Activated B cell treated with CpG ODN at 0.5 μM for 24 hours (primary cell): ENCODE results near the gene COA1. TPM values are rescaled to one million over a fixed set of nuclear protein-coding genes. Genes with fewer than 3 reads are reported as not detected.
"Not testable (repeated sequence)": the region's sequence is repeated elsewhere in the genome, so short reads cannot be mapped to it uniquely, and the experiment has no call there.

Experiments
- ATAC-seq: fragments of 200-7000 bp; cut with Tn5 transposase; one replicate; pipeline ENCODE4 v1.10.0; 2021; ENCODE audit warnings: low read depth, mild to moderate bottlenecking, moderate library complexity
- CTCF ChIA-PET: fragments of 350-600 bp; sonication (Branson Sonifier 250); formaldehyde crosslinking; loops from one replicate; lab custom pipeline; 2021; ENCODE audit warnings: antibody characterized with exemption; lab: Charles Lee
- POLR2A ChIA-PET: fragments of 350-600 bp; sonication (Branson Sonifier 250); formaldehyde crosslinking; loops from one replicate; lab custom pipeline; 2021; ENCODE audit warnings: antibody characterized with exemption; lab: Charles Lee
- DNase-seq: peaks from one replicate; pipeline ENCODE4 v3.0.0; 2022
- H3K27ac Mint-ChIP-seq: one replicate; pipeline ENCODE4 v1.8.0; 2020; ENCODE audit warnings: mixed read lengths
- H3K27me3 Mint-ChIP-seq: one replicate; pipeline ENCODE4 v1.8.0; 2021; ENCODE audit warnings: mixed read lengths
- H3K36me3 Mint-ChIP-seq: one replicate; pipeline ENCODE4 v1.8.0; 2021; ENCODE audit warnings: low read depth, mixed read lengths
- H3K4me1 Mint-ChIP-seq: one replicate; pipeline ENCODE4 v1.8.0; 2021; ENCODE audit warnings: mixed read lengths
- H3K4me3 Mint-ChIP-seq: one replicate; pipeline ENCODE4 v1.8.0; 2020; ENCODE audit warnings: mild to moderate bottlenecking, mixed read lengths
- H3K9me3 Mint-ChIP-seq: one replicate; pipeline ENCODE4 v1.8.0; 2020; ENCODE audit warnings: mixed read lengths
- intact Hi-C: fragments of 100-400 bp; cut with micrococcal nuclease; formaldehyde crosslinking; loops from one replicate; pipeline ENCODE4 v1.15.1; 2024
- total RNA-seq: library from RNA; stranded (reverse); gene quantifications from 2 replicates; pipeline ENCODE4 v1.2.3, GENCODE V29; 2022
- TF ChIP-seq, protein P1 (sequence below): fragments of 200-600 bp; IDR thresholded peaks from one replicate; pipeline ENCODE4 v1.8.0; 2022; ENCODE audit warnings: antibody characterized with exemption, mild to moderate bottlenecking

Gene COA1
- total RNA-seq, 1 donor from 2014 or later, result 56.9 TPM

DNA sequence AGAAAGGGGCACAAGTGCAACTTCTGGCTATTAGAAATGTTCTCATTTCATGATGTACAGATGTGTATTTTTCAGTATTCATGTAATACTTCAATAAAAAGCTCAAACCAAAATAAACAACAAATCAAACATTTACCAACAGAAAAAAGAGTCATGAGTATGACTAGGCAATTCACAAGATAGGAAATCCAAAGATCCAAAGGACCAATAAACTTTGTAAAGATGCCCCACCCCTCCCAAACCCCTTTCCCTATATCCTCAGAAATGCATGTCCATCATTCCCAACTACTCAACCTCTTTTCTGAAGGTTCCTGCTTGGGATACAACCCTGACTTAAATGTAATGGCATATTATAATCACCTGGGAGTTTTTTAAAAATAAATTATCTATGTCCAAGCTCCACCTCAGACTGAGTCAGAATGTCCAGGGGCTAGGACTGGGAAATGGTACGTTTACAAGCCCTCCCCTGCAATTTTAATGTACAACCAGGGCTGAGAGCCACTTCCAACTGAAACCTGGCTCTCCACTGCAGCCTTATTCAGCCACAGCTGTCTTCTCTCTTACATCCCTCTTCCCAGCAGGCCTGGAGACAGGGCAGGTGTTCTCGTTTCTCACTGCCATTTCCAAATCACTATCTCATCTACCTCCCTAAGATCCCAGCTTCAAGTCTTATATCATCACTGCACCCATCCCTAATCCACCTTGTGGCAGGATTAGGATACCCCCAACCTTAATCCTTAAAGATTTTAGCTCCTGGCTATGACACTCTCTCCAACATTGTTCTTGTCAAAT lies 36.5 kb downstream of the COA1 start:
- no peak for DNase-seq
- no peak overlapping the region for H3K4me3 Mint-ChIP-seq
- H3K27me3 Mint-ChIP-seq, result no peaks in the 10 kb centered on the region
- TF ChIP-seq, protein P1, sequence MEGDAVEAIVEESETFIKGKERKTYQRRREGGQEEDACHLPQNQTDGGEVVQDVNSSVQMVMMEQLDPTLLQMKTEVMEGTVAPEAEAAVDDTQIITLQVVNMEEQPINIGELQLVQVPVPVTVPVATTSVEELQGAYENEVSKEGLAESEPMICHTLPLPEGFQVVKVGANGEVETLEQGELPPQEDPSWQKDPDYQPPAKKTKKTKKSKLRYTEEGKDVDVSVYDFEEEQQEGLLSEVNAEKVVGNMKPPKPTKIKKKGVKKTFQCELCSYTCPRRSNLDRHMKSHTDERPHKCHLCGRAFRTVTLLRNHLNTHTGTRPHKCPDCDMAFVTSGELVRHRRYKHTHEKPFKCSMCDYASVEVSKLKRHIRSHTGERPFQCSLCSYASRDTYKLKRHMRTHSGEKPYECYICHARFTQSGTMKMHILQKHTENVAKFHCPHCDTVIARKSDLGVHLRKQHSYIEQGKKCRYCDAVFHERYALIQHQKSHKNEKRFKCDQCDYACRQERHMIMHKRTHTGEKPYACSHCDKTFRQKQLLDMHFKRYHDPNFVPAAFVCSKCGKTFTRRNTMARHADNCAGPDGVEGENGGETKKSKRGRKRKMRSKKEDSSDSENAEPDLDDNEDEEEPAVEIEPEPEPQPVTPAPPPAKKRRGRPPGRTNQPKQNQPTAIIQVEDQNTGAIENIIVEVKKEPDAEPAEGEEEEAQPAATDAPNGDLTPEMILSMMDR, result no peak
- no peak for ATAC-seq
- ChIA-PET CTCF (interaction anchor here (0.8 to 9.3 kb wide), 2 partner anchors 110 to 114 kb away, joined by 3 to 80 read pairs; partner anchors contain the start of gene STK17A), POLR2A (interaction anchor here (1.7 to 4.1 kb wide), 3 partner anchors 43 to 110 kb away, joined by 5 to 12 read pairs (median 7); partner anchors contain the start of gene STK17A)
- H3K27ac Mint-ChIP-seq, result no peak overlapping the region
- intact Hi-C loops, result no loop called here
- peaks cover 40% of the 10 kb centered on the region for H3K4me1 Mint-ChIP-seq
- H3K9me3 Mint-ChIP-seq, result peaks cover 7% of the 10 kb centered on the region
- H3K36me3 Mint-ChIP-seq, result peaks cover 9% of the 10 kb centered on the region

DNA sequence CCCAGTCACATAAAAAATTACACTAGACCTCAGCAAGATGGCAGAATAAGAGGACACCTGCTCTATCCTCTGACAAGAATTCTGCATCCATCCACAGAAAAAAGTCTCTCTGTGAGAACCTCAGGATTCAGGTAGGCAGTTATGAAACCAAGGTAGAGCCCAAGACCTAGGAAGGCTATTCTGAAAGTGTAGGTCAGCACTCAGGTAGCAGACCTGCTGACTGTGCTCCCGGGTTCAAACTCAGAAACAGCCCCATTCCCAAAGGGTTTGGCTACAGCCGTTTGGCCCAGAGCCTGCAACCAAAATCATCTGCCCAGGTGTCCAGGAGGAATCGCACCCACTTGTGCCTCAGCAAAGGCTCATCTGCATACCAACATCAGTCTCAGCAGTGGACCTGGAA lies 37.7 kb downstream of the COA1 start:
- DNase-seq (no peak), ATAC-seq (no peak)
- Mint-ChIP-seq H3K9me3 (peaks cover 8% of the 10 kb centered on the region), H3K4me1 (peaks cover 37% of the 10 kb centered on the region), H3K36me3 (peaks cover 13% of the 10 kb centered on the region), H3K27ac (no peak overlapping the region), H3K27me3 (no peaks in the 10 kb centered on the region), H3K4me3 (no peak overlapping the region)
- intact Hi-C loops, result no loop called here
- TF ChIP-seq, protein P1, result no peak
- CTCF ChIA-PET, result interaction anchor here (1.3 to 9.3 kb wide), 2 partner anchors 8 to 109 kb away, joined by 3 to 80 read pairs; partner anchors contain the start of gene STK17A
- POLR2A ChIA-PET, result interaction anchor here (0.7 to 4.1 kb wide), 2 partner anchors 105 to 109 kb away, joined by 4 to 12 read pairs; partner anchors contain the start of gene STK17A

DNA sequence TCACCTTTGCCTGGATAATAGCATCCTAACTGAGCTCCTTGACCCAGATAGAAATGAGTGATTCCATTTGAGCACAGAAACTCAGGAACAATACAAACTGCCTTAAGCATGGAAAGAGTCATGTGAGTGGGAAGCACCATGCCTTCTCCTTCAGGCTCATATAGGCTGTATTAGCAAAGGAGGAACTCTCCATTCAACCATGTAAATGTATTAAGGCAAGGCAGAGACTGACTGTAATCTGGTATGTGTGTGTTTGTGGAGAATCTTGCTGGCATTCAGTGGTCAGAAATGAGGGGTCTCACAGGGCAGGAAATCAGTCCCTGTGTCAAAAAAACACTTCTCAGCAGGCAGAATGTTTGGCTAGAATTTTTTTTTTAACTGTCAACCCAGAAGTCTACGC lies 40.2 kb downstream of the COA1 start:
- H3K9me3 Mint-ChIP-seq, result peaks cover 8% of the 10 kb centered on the region
- H3K27me3 Mint-ChIP-seq, result no peaks in the 10 kb centered on the region
- no peak overlapping the region for H3K4me3 Mint-ChIP-seq
- DNase-seq, result no peak
- peak overlapping the region; percentile 16 for H3K27ac Mint-ChIP-seq
- peaks cover 13% of the 10 kb centered on the region for H3K36me3 Mint-ChIP-seq
- peaks cover 47% of the 10 kb centered on the region for H3K4me1 Mint-ChIP-seq
- ATAC-seq, result no peak
- POLR2A ChIA-PET, result interaction anchor here (0.8 to 2.2 kb wide), 4 partner anchors 11 to 106 kb away, joined by 4 to 11 read pairs (median 8); partner anchors contain the start of gene STK17A
- CTCF ChIA-PET, result interaction anchor here (5.1 to 9.3 kb wide), 2 partner anchors 11 to 107 kb away, joined by 27 to 80 read pairs; partner anchors contain the start of gene STK17A
- TF ChIP-seq, protein P1, result no peak
- intact Hi-C loops, result no loop called here

DNA sequence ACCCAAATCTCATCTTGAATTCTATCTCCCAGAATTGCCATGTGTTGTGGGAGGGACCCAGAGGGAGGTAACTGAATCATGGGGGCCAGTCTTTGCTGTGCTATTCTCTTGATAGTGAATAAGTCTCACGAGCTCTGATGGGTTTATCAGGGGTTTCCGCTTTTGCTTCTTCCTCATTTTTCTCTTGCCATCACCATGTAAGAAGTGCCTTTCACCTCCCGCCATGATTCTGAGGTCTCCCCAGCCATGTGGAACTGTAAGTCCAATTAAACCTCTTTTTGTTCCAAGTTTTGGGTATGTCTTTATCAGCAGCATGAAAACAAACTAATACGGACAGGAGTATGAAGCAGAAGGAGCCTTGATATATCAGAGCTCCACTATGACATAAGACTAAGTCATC lies 41.5 kb downstream of the COA1 start:
- intact Hi-C loops, DNase-seq, ATAC-seq, H3K4me3 Mint-ChIP-seq, H3K27me3 Mint-ChIP-seq, H3K9me3 Mint-ChIP-seq: not testable (repeated sequence)
- peaks cover 60% of the 10 kb centered on the region for H3K4me1 Mint-ChIP-seq
- CTCF ChIA-PET, result interaction anchor here (5.1 to 9.3 kb wide), 2 partner anchors 12 to 105 kb away, joined by 27 to 80 read pairs; partner anchors contain the start of gene STK17A
- POLR2A ChIA-PET, result interaction anchor here (1.8 to 2.2 kb wide), 2 partner anchors 38 to 105 kb away, joined by 10 to 11 read pairs; partner anchors contain the start of gene STK17A
- H3K36me3 Mint-ChIP-seq, result peaks cover 19% of the 10 kb centered on the region
- H3K27ac Mint-ChIP-seq, result peak overlapping the region; percentile 16

DNA sequence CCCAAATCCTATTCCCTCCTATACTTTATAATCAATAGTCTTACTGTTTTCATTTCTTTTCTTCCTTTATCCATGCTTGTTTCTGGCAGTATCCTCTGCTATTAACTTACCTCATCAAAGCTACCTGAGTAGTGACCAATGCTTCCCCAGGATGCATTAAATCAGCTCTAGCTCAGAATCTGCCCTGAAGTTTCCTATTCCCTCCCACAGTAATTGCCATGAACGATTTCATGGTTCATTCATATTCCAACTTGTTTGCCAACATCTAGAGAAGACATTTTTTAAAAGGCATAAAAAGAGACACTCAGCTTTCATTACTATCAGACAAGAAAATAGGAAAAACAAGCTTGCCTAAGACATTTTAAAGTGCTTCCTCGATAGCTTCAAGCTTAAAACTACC lies 42.3 kb downstream of the COA1 start:
- TF ChIP-seq, protein P1, result no peak
- Mint-ChIP-seq H3K4me1 (peaks cover 63% of the 10 kb centered on the region), H3K27ac (no peak overlapping the region), H3K9me3 (peaks cover 8% of the 10 kb centered on the region), H3K36me3 (peaks cover 19% of the 10 kb centered on the region), H3K27me3 (no peaks in the 10 kb centered on the region), H3K4me3 (no peak overlapping the region)
- CTCF ChIA-PET, result interaction anchor here (5.1 to 9.3 kb wide), 2 partner anchors 13 to 105 kb away, joined by 27 to 80 read pairs; partner anchors contain the start of gene STK17A
- POLR2A ChIA-PET, result no interaction called here
- DNase-seq (no peak), ATAC-seq (no peak)
- intact Hi-C loops, result no loop called here
